D721Med (cell line): Measurements from ENCODE around the gene BEND7.
A peak's percentile ranks its signal among the peaks of the same experiment; 100 is the strongest.

Source experiments
- DNase-seq: peaks from one replicate; pipeline ENCODE4 v3.0.0; 2011; ENCODE audit warnings: low spot score; ENCODE audit not compliant: insufficient read length
- FAIRE-seq: peaks from 2 replicates; lab custom pipeline; 2011; peaks lifted over from hg19 to GRCh38; lab: Jason Lieb, UNC
- TF ChIP-seq, protein P1 (sequence below): IDR thresholded peaks from 2 replicates; pipeline ENCODE4 v1.5.1; 2012; ENCODE audit warnings: mild to moderate bottlenecking, control low read depth; ENCODE audit not compliant: insufficient read depth; ENCODE audit errors: missing control alignments

Gene BEND7, protein sequence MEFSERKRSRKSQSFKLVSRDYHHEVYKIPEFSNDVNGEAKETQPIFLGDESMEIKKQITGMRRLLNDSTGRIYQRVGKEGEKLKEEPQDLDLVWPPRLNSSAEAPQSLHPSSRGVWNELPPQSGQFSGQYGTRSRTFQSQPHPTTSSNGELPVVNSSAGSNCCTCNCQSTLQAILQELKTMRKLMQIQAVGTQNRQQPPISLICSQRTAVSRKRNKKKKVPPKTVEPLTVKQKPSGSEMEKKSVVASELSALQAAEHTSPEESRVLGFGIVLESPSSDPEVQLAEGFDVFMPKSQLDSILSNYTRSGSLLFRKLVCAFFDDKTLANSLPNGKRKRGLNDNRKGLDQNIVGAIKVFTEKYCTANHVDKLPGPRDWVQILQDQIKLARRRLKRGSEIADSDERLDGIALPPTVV

DNA sequence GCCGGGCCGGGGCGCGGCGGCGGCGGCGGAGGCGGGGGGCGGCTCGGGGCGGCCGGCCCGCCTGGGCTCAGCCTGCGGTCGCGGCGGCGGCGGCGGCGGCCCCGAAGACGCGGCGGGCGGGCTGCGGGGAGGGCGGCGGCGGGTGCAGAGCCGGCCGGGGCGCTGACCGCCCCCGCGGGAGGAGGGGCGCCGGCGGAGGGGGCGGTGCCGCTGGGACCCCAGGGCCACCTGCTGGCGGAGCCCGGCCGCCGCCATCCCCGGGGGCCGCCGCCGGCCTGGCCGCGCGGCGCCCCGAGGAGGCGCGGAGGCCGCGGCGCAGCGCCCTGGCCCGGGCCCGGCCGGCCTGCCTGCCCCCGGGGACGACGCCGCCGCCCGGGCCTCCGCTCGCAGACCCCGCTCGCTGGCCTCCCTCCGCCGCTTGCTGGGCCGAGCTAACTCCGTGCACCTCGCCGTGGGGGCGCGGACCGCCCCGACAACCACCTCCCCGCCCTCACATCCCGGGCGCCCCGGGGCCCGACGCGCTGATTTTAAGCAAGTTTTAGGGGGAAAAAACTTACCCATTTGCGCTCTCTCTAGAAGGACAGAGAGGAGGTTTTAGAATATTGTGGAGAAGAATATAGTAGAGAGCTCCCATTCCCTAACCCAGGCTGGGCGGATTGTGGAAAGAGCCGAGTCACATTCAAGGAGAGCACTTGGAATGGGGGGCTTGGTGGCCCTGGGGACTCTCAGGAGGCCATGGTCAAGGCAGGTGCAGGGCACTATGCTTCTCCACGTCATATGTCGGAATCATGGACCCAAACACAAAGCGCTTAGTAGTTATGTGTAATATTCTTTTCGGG is at the start of gene BEND7:
BEND7 (minus strand) TSS at position 140 of the 839 bp plus-strand sequence. CDS start 481 bp downstream, outside the sequence.
- TF ChIP-seq, protein P1, sequence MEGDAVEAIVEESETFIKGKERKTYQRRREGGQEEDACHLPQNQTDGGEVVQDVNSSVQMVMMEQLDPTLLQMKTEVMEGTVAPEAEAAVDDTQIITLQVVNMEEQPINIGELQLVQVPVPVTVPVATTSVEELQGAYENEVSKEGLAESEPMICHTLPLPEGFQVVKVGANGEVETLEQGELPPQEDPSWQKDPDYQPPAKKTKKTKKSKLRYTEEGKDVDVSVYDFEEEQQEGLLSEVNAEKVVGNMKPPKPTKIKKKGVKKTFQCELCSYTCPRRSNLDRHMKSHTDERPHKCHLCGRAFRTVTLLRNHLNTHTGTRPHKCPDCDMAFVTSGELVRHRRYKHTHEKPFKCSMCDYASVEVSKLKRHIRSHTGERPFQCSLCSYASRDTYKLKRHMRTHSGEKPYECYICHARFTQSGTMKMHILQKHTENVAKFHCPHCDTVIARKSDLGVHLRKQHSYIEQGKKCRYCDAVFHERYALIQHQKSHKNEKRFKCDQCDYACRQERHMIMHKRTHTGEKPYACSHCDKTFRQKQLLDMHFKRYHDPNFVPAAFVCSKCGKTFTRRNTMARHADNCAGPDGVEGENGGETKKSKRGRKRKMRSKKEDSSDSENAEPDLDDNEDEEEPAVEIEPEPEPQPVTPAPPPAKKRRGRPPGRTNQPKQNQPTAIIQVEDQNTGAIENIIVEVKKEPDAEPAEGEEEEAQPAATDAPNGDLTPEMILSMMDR = no peak
- DNase-seq (peak; percentile 69), FAIRE-seq (no peak)

DNA sequence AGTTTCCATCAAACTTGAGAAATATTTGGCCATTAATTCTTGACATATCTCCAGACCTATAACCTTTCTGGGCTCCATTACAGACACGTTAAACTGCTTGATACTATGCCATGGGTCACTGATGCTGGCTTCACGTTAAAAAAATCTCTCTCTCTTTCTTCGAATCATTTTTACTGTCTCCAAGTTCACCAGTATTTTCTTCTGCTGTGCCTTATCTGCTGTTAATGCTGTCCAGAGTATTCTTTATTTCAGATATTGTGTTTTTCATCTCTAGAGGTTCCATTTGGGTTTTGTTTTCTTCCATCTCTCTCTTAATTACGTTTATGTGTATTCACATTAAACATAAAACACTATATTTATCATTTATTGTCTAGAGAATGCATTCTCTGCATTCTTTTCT is 45.1 kb upstream of the BEND7 start:
- TF ChIP-seq, protein P1 = no peak
- FAIRE-seq (no peak), DNase-seq (no peak)

DNA sequence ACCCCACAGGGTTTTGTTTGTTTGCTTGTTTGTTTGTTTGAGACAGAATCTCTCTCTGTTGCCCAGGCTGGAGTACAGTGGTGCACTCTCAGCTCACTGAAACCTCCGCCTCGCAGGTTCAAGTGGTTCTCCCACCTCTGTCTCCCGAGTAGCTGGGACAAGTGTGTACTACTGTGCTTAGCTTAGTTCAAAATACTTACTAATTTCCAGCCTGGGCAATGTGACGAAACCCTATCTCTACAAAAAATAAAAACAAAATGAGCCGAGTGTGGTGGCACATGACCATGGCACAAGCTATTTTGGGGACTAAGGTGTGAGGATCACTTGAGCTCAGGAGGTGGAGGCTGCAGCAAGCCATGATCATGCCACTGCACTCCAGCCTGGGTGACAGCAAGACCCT is 42.7 kb upstream of the BEND7 start:
- DNase-seq = no peak

DNA sequence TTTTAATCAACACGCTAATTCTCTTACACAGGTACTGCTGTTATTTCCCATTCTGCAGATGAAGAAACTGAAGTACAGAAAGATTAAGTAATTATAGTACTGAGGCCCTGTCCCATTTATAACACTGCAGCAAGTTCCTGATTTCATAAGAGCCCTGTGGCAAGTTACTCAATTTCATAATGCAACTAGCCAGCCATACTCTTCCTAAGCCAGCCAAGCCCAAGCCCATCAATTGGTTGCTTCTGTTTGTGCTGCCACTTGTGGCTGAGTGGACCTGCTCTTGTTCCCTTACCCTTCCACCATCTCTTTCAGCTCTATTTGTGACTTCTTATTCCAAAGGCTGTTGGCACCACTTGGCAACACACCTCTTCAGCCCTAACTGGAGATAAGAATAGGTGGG is 38.2 kb upstream of the BEND7 start:
- TF ChIP-seq, protein P1 = no peak
- FAIRE-seq (no peak), DNase-seq (no peak)

More for the DNA sequence above, 42.7 kb upstream of the BEND7 start:
- TF ChIP-seq, protein P1 = no peak
- FAIRE-seq = no peak

DNA sequence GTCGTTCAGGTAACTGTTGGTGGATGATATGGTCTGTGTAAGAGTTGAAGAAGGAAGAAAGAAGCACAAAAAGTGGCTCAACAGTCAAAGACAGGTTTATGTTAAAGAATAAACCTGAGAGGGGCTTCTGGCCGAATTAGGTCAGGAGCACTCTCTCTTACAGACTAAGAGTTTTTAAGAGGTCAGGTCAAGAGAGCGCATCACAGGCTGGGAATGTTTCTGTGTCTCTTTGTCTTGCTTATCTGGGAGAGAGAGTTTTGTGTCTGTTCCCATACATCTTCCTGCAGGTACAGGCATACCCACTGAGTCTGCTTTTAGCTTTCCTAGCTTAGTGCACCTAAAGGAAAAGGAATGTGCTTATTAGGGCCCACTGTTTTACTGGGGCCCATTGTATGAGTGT is 35.8 kb upstream of the BEND7 start:
- DNase-seq = no peak
- TF ChIP-seq, protein P1 = no peak
- no peak for FAIRE-seq

DNA sequence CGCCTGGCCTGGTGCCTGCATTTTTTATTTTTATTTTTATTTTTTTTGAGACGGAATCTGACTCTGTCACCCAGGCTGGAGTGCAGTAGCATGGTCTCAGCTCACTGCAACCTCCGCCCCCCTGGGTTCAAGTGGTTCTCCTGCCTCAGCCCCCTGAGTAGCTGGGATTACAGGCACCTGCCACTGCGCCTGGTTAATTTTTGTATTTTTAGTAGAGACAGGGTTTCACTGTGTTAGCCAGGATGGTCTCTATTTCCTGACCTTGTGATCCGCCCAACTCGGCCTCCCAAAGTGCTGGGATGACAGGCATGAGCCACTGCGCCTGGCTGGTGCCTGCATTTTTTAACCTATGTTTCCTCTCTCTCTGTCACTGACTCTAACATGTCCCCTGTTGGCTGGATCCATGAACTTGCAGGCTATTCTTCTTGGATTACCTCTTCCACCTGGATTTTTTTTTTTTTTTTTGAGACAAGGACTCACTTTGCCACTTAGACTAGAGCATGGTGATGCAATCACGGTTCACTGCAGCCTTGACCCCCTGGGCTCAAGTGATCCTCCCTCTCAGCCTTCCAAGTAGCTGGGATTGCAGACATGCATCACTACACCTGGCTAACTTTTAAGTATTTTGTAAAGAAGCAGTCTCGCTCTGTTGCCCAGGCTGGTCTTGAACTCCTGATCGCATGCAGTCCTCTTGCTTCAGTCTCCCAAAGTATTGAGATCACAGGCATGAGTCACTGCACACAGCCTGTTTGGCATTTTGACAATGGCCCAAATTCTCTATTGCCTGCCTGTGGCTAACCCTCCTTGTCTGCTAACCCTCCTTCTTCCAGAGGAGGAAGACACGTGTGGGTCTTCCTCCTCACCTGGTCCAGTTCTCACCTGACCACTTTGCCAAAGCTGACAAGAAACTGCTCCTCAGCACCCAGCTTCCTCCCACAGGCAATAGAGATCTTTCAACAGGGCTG is 34.9 kb upstream of the BEND7 start:
- FAIRE-seq = no peak
- TF ChIP-seq, protein P1 = no peak
- DNase-seq = no peak
